Loucy (cell line): ENCODE results near the gene DCP1B.

Experiments
- EZH2phosphoT487 ChIP-seq: fragments of 200-600 bp; IDR thresholded peaks from 2 replicates; pipeline ENCODE4 v1.6.1; 2018; ENCODE audit warnings: antibody characterized with exemption, mild to moderate bottlenecking, moderate library complexity, borderline replicate concordance
- TF ChIP-seq, protein P1 (sequence below): fragments of 200-600 bp; sonication (generic); conservative IDR thresholded peaks from 2 replicates; pipeline ENCODE4 v1.5.1; 2014; ENCODE audit warnings: mild to moderate bottlenecking, antibody characterized with exemption, low read length

DNA sequence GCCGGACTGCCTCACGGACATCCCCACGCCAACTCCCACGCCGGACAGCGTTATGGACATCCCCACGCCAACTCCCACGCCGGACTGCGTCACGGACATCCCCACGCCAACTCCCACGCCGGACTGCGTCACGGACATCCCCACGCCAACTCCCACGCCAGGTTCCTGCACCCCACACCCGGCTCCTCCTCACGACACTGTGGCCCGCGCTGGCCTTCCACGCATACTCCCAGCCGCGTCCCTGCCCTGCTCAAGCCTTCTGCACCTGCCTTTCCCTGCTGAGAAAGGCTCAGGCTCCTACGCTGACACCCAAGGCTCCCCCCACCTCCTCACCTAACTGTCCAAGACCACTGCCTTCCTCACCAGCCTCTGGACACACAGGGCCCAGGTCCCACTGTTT, 95.5 kb downstream of the DCP1B start:
- TF ChIP-seq, protein P1, sequence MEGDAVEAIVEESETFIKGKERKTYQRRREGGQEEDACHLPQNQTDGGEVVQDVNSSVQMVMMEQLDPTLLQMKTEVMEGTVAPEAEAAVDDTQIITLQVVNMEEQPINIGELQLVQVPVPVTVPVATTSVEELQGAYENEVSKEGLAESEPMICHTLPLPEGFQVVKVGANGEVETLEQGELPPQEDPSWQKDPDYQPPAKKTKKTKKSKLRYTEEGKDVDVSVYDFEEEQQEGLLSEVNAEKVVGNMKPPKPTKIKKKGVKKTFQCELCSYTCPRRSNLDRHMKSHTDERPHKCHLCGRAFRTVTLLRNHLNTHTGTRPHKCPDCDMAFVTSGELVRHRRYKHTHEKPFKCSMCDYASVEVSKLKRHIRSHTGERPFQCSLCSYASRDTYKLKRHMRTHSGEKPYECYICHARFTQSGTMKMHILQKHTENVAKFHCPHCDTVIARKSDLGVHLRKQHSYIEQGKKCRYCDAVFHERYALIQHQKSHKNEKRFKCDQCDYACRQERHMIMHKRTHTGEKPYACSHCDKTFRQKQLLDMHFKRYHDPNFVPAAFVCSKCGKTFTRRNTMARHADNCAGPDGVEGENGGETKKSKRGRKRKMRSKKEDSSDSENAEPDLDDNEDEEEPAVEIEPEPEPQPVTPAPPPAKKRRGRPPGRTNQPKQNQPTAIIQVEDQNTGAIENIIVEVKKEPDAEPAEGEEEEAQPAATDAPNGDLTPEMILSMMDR, result no peak
- TF ChIP-seq EZH2phosphoT487, result no peak
